Bronchus fibroblast of lung (primary cell): ENCODE data around the gene QRICH2. TPM values are rescaled to one million over a fixed set of nuclear protein-coding genes. Genes with fewer than 3 reads are reported as not detected.

Experiments
- total RNA-seq: library from RNA; depleted of rRNA; stranded (reverse); fragments of >200 nt; gene quantifications from 2 replicates; pipeline ENCODE4 v1.2.3, GENCODE V29; 2015

QRICH2 gene
- 0.59 and 0.84 TPM in 2 replicates for total RNA-seq

DNA sequence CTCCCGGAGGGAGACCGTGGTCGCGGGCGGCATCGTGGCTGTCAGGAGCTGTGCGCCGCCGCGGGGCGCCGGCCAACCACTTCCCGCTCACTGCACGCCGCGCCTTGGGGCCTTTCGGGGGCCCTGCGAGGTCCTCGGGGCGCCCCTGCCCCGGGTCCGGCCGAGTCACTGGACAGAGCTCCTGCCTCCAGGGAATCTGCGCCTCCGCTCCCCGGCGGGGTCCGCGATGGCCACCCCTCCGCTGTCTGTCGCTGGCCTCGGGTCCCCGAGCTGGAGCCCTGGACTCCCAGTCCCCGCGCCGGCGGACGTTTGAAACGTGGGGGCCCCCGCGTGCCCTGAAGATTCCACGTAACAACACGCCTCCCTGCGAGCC, at the start of gene QRICH2:
TSS of gene QRICH2 (minus strand) at position 311 of the 373 bp plus-strand sequence. CDS start at position 33, 278 bp downstream.

DNA sequence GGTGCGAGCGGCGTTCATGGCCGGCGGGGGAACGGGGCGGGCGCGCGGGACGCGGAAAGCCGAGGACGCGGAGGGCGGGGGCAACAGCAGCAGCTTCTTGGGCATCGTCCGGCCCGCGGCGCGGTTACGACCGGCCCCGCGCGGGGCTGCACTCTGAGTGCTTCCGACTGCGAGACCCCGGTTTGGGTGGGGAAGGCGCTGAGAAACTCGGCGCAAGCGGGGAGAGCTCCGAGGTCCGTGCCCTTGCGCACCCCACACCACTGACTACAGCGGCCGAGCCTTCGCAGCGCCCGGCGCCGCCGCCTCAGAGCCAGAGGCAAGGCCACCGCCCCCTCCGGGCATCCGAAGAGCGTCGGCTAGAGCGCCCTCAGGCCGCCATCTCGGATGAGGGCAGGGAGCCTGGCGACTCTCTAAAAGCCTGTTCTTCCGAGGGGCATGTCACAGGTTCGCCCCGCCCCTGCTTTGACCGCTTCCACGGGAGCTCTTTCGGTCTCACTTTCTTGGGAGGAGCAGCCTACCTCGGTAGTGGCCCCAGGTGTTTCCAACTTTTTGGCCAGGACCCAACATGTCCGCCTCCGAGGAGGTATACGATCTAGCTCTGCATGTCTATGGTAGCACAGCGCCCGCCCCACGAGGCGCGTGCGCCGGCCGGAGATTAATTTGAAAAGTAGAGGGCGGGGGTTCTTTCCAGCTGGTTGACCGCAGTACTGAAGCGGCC, 45.7 kb upstream of the QRICH2 start, which contains the start of gene PRPSAP1:
TSS of gene PRPSAP1 (minus strand) at position 318 of the 718 bp plus-strand sequence. CDS start at position 105, 213 bp downstream.

DNA sequence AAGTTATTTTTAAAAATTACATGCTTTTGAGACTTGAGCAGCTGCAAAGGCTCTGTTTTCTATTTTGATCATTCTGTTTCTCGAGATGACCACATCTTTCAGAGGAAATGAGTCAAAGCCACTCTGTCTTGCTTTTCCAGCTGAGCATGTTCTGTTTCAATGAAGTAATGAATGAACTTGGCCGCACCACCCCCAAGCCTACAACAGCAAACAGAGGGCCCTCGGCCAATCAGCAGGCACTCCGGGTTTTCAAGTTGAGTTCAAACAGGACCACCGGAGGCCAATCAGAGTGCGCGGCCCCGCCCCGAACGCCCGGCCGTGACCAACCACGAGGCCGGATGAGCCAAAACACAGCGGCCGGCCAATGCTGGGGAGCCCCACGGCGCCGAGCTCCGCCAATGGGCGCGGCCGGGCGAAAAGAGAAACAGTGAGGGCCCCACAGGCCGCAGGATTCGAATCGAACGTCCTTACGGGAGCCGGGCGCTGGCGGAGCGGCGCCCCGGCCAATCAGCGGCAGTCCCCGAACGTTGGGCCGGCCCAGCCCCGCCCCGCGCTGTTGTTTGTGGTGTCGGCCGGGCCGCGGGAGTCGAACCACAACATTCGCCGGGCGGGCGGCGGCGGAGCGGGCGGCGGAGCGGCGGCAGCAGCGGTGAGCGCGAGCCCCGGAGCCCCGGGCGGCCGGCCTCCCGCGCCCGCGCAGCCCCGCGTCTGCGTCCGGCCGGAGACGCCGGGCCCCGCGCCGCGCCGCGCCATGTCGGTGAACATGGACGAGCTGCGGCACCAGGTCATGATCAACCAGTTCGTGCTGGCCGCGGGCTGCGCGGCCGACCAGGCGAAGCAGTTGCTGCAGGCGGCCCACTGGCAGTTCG, 43.1 kb downstream of the QRICH2 start, which contains the start of gene UBALD2:
TSS of gene UBALD2 (plus strand) at position 594 of the 869 bp plus-strand sequence. CDS start at position 752, 158 bp downstream.

GRCh38 chr17:76240461-76241203, 67.4 kb downstream of the QRICH2 start, which contains the start of gene RNF157:
Gene RNF157 (minus strand): TSS chr17:76240493. CDS start chr17:76240240, 253 bp downstream.

Other genes with a start within 250 kb of the QRICH2 start
- 24.4 and 24.7 TPM in 2 replicates for gene SRP68, start 235.8 kb downstream of the QRICH2 start, total RNA-seq
- 0.17 TPM in 1 of 2 replicates, not detected in the other for gene GALR2, start 233.5 kb downstream of the QRICH2 start, total RNA-seq
- gene ZACN, start 229.1 kb downstream of the QRICH2 start, total RNA-seq: not detected in 2 replicates
- gene EXOC7, start 204.5 kb downstream of the QRICH2 start, total RNA-seq: 42.8 and 44.0 TPM in 2 replicates
- gene FOXJ1, start 167.0 kb downstream of the QRICH2 start, total RNA-seq: under 0.01 and 0.17 TPM in 2 replicates
- 1.0 and 2.5 TPM in 2 replicates for gene RNF157, start 67.8 kb downstream of the QRICH2 start, total RNA-seq
- gene UBALD2, start 42.9 kb downstream of the QRICH2 start, total RNA-seq: 18.3 and 25.6 TPM in 2 replicates
- gene PRPSAP1, start 45.6 kb upstream of the QRICH2 start, total RNA-seq: 16.1 and 18.6 TPM in 2 replicates
- gene SPHK1, start 76.3 kb upstream of the QRICH2 start, total RNA-seq: 13.1 and 14.6 TPM in 2 replicates
- gene UBE2O, start 144.9 kb upstream of the QRICH2 start, total RNA-seq: 9.9 and 13.1 TPM in 2 replicates
- gene AANAT, start 159.3 kb upstream of the QRICH2 start, total RNA-seq: not detected in 2 replicates
- 12.1 and 12.8 TPM in 2 replicates for gene RHBDF2, start 193.1 kb upstream of the QRICH2 start, total RNA-seq
- 15.8 and 16.1 TPM in 2 replicates for gene CYGB, start 229.4 kb upstream of the QRICH2 start, total RNA-seq
- 1.2 and 2.2 TPM in 2 replicates for gene PRCD, start 231.8 kb upstream of the QRICH2 start, total RNA-seq